Measurements from ENCODE around the gene TTK. TPM values are rescaled to one million over a fixed set of nuclear protein-coding genes. Genes with fewer than 3 reads are reported as not detected.

TTK gene
- total RNA-seq, 6 experiments from 2014 or later = 0.22 to 2.5 (median 0.54) TPM

GRCh38 chr6:79969784-79970183, 34.7 kb upstream of the TTK start:
- ATAC-seq (no peak), DNase-seq (no peak)
- H3K4me1 ChIP-seq = no peaks in the 10 kb centered on the region
- no peak overlapping the region for H3K4me3 ChIP-seq
- H3K27ac ChIP-seq = no peak overlapping the region
- H3K9me3 ChIP-seq = no peaks in the 10 kb centered on the region
- TF ChIP-seq CTCF (IDR thresholded peaks at IDR 0.05) (no peak), POLR2A (IDR thresholded peaks at IDR 0.05) (no peak)
- H3K36me3 ChIP-seq = no peaks in the 10 kb centered on the region
- intact Hi-C loops (cut with DNase I) = no loop called here
- 68% methylated on average over 5 of the region's 5 CpGs for WGBS (ENCODE audit: insufficient coverage, low coverage, low lambda C conversion rate, missing lambda C conversion rate)
- H3K27me3 ChIP-seq = no peaks in the 10 kb centered on the region

GRCh38 chr6:79971193-79971592, 33.3 kb upstream of the TTK start:
- H3K27ac ChIP-seq = no peak overlapping the region
- no peaks in the 10 kb centered on the region for H3K4me1 ChIP-seq
- H3K9me3 ChIP-seq = no peaks in the 10 kb centered on the region
- TF ChIP-seq CTCF (IDR thresholded peaks at IDR 0.05) (no peak), POLR2A (IDR thresholded peaks at IDR 0.05) (no peak)
- intact Hi-C loops (cut with DNase I) = no loop called here
- H3K36me3 ChIP-seq = no peaks in the 10 kb centered on the region
- DNase-seq (no peak), ATAC-seq (no peak)
- no peak overlapping the region for H3K4me3 ChIP-seq
- no peaks in the 10 kb centered on the region for H3K27me3 ChIP-seq

- Histone ChIP-seq H3K4me1 (peaks cover 0 to 9% (median 0%) of the 10 kb centered on the region in 4 donors), H3K36me3 (no peaks in the 10 kb centered on the region), H3K27me3 (no peaks in the 10 kb centered on the region), H3K27ac (no peak overlapping the region), H3K9me3 (no peaks in the 10 kb centered on the region), H3K4me3 (no peak overlapping the region)
- TF ChIP-seq CTCF (IDR thresholded peaks at IDR 0.05) (no peak), POLR2A (IDR thresholded peaks at IDR 0.05) (no peak)
- 82% methylated on average over 4 of the region's 4 CpGs for WGBS (ENCODE audit: insufficient coverage, low coverage, low lambda C conversion rate, missing lambda C conversion rate)
- no peak for ATAC-seq
- DNase-seq = no peak
- intact Hi-C loops (cut with DNase I) = no loop called here
Measured at GRCh38 chr6:79981652-79982051, 22.8 kb upstream of the TTK start.

GRCh38 chr6:79984261-79984660, 20.2 kb upstream of the TTK start:
- 68% methylated on average over 2 of the region's 2 CpGs for WGBS (ENCODE audit: insufficient coverage, low coverage, low lambda C conversion rate, missing lambda C conversion rate)
- H3K4me1 ChIP-seq = peaks cover 0 to 9% (median 0%) of the 10 kb centered on the region in 4 donors
- intact Hi-C loops (cut with DNase I) = no loop called here
- no peak for TF ChIP-seq CTCF (IDR thresholded peaks at IDR 0.05)
- no peak overlapping the region for H3K4me3 ChIP-seq
- H3K27me3 ChIP-seq = no peaks in the 10 kb centered on the region
- no peak overlapping the region for H3K27ac ChIP-seq
- DNase-seq (no peak), ATAC-seq (peak in 1 of 4 donors; percentile 46)
- H3K9me3 ChIP-seq = no peaks in the 10 kb centered on the region
- no peaks in the 10 kb centered on the region for H3K36me3 ChIP-seq

GRCh38 chr6:79985128-79985527, 19.3 kb upstream of the TTK start:
- intact Hi-C loops (cut with DNase I) = no loop called here
- H3K9me3 ChIP-seq = no peaks in the 10 kb centered on the region
- ATAC-seq (no peak), DNase-seq (no peak)
- no peak for TF ChIP-seq CTCF (IDR thresholded peaks at IDR 0.05)
- no peak for TF ChIP-seq POLR2A (IDR thresholded peaks at IDR 0.05)
- H3K27me3 ChIP-seq = no peaks in the 10 kb centered on the region
- H3K27ac ChIP-seq = no peak overlapping the region
- H3K4me3 ChIP-seq = no peak overlapping the region
- no peaks in the 10 kb centered on the region for H3K36me3 ChIP-seq
- peaks cover 0 to 9% (median 0%) of the 10 kb centered on the region in 4 donors for H3K4me1 ChIP-seq
